ENCODE measurements around the gene CCNG2.

CCNG2 gene

GRCh38 chr4:77204621-77205020 lies 47.6 kb downstream of the CCNG2 start:
- ATAC-seq (no peak), DNase-seq (no peak)

GRCh38 chr4:77209012-77209411 lies 52.0 kb downstream of the CCNG2 start:
- ATAC-seq (no peak), DNase-seq (no peak)

DNA sequence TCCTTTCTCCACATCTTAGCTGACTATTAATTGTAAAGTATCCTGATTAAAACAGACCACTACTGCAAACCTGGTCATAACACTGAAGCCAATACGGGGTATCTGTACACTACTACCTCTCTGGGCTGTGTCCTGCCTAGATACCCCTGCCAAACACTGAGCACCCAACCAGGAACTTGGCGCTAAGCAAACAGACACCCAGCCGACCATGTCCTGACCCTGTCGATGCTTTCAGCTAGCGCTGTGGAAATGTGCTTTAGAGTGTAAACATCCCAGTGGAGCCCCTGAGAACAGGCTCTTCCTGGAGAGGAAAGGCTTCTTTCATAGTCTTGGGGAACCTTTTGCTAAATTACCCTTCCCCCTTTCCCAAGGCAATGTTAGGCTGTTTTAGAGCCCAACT lies 52.9 kb downstream of the CCNG2 start:
- DNase-seq (no peak), ATAC-seq (no peak)

DNA sequence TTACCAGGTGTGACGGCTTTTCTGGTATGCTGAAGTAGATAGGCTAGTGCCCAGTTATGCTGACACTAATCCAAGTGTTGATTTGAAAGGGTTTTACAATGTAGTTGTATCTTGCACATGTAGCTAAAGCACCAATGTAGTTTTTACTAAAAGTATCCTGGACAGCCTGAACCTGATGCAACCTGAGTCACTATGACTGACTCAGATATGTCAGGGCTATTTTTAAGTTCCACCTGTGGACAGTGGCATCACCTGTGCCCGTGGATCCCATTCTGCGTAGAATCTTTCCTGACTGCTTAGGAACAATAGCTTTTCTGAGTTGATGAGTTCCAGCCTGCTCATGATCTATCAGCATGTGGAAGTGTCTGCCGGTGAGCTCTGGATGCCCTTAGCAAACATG lies 58.1 kb downstream of the CCNG2 start:
- no peak for ATAC-seq
- DNase-seq: no peak

DNA sequence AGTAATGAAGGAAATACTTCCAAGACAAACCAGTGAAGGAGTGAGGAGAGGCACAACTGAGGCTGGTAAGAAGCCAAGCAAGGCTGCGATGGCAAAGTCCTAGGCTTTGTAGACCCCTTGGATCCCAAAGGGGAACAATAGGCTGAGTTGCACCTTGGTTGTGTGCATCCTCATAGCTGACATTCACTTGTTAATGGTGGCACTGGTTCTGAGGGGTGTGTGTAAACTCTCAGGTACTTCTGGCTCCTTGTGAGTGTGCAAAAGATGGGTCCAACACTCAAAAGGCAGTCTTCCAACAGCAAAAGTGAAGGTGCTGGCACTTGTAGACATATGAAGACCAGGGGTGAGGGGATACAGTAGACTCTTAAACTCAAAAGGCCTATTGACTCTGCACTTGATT lies 60.5 kb downstream of the CCNG2 start:
- DNase-seq (no peak), ATAC-seq (no peak)

GRCh38 chr4:77219266-77219665 lies 62.3 kb downstream of the CCNG2 start:
- DNase-seq: no peak
- ATAC-seq: no peak
